ES-I3 (cell line): ENCODE results near the gene ZNF341.

Source experiments
- H3K36me3 ChIP-seq: 2 replicates; pipeline ENCODE4 v1.6.1; 2013; ENCODE audit warnings: mild to moderate bottlenecking, low read length, control low read depth, moderate library complexity; ENCODE audit not compliant: insufficient read depth
- H3K4me1 ChIP-seq: 2 replicates; pipeline ENCODE4 v1.6.1; 2013; ENCODE audit warnings: mild to moderate bottlenecking, control low read depth, low read length; ENCODE audit not compliant: insufficient read depth
- H3K9ac ChIP-seq: 2 replicates; pipeline ENCODE4 v1.6.1; 2013; ENCODE audit warnings: low read depth, mild to moderate bottlenecking, low read length, moderate library complexity
- H3K9me3 ChIP-seq: 2 replicates; pipeline ENCODE4 v1.6.1; 2013; ENCODE audit warnings: mild to moderate bottlenecking, low read length, moderate library complexity; ENCODE audit not compliant: control insufficient read depth, insufficient read depth

ZNF341 gene

DNA sequence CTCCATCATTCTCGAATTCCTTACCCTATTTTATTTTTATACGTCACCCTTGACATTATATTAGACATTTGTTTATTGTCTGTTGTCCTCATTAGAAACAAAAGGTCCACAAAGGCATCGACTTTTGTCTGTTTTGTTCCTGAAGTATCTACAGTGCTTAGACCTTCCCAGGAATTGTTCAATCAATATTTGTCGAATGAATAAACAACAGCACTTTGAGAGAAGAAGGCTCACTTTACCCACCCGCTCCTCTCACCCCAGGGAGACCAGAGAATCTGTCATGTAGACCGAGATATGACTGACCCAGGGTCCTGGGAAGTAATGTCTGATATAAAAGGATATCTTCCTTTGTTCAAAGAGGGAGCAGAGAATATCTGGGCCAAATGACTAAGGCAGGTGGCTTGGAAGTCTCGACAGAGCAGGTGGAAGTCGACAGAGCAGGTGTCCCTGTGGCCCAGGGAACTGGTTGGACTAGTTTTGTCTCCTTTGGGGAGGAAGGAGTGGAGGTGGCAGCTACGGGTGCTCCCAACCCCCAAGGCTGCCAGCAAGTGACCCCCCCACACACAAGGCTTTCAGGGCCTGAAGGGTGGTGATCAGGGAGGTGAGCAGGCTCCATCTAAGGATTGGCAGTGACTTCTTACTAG is 64.6 kb downstream of the ZNF341 start:
- no peaks in the 10 kb centered on the region; the same call in 1 of the 2 replicates for H3K4me1 ChIP-seq
- no peaks in the 10 kb centered on the region for H3K36me3 ChIP-seq
- H3K9ac ChIP-seq, result no peak overlapping the region
- H3K9me3 ChIP-seq, result no peaks in the 10 kb centered on the region

DNA sequence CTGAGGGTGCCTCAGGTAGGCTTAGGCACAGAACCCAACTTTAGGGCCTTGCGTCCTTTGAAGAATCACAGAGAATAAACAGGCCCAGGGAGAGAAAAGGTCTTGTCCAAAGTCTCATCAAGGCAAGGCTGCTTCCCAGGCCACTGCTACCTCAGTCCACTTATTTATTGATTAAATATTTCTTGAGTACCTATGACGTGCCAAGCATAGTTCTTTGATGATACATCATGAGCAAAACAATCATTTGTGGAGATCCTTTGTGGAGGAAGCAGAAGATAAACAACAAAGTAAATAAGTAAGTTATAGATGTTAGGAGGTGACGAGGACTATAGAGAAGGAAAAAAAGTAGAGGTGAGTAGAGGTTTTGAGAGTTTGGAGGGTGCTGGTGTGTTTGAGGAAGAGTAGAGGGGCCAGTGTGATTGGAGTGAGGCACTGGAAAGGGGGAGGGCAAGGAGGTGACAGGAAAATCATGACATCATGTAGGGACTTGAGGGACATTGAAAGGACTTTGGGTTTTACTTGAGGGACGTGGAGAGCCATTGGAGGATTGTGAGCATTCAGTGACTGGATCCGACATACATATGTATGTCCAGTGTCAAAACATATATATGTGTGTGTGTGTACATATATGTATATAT is 65.2 kb downstream of the ZNF341 start:
- Histone ChIP-seq H3K9ac (no peak overlapping the region), H3K36me3 (no peaks in the 10 kb centered on the region), H3K4me1 (no peaks in the 10 kb centered on the region; the same call in 1 of the 2 replicates), H3K9me3 (no peaks in the 10 kb centered on the region)

DNA sequence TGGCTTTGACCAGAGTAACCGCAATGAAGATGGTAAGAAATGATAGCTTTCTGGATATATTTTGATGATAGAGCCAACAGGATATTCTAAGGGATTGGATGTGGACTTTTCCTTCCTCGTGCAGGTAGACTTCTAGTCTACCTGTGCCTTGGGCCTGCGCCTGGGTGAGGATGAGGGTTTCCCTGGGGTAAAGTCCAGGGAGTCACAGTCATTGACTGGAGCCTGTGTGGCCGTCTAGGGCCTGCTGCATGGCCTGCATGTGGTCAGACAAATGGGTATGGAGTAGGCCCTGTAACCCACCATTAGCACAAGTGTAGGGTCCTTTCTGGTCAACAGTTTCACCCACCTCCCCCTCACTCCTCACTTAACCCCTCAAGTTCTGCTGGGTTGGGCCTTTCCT is 66.6 kb downstream of the ZNF341 start:
- H3K4me1 ChIP-seq, result no peaks in the 10 kb centered on the region; the same call in 1 of the 2 replicates
- H3K36me3 ChIP-seq, result no peaks in the 10 kb centered on the region
- H3K9me3 ChIP-seq, result no peaks in the 10 kb centered on the region
- no peak overlapping the region for H3K9ac ChIP-seq

DNA sequence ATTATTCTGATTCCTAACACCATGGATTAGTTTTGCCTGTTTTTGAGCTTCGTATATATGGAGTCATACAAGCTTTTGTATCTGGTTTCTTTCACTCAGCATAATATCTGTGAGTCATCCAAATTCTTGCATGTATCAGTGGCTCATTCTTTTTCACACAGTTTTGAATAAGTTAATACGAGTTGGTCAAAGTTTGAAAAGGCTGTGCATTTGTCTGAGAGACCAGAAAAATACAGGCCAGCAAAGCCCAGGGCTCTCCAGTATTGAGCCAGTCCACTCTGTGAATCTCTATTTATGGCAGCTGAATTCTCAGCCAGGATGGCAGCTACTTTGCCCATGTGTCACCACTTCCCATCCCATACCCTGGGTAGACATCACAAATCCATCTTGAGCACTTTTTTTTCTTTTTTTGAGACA is 72.1 kb downstream of the ZNF341 start:
- H3K9me3 ChIP-seq, result no peaks in the 10 kb centered on the region
- no peaks in the 10 kb centered on the region for H3K36me3 ChIP-seq
- H3K4me1 ChIP-seq, result no peaks in the 10 kb centered on the region
- H3K9ac ChIP-seq, result no peak overlapping the region

DNA sequence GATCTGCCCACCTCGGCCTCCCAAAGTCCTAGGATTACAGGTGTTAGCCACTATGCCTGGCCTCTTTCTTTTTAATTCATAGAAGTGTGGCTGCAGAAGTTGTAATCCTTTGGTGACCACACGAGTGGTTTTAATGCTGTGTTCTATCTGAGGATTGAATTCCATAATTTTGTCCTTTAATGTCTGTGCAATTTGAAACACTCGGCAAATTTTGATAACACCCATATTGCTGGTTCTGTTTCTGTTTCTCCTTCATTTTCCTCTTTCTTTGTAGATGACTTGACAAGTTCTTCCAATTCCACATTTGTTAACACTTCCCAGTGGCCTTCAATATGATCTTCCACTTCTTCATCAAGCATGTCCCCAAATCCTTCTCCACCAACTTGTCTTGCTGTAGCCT is 76.6 kb downstream of the ZNF341 start:
- no peak overlapping the region for H3K9ac ChIP-seq
- peaks cover 8% of the 10 kb centered on the region for H3K4me1 ChIP-seq
- no peaks in the 10 kb centered on the region for H3K9me3 ChIP-seq
- H3K36me3 ChIP-seq, result no peaks in the 10 kb centered on the region

DNA sequence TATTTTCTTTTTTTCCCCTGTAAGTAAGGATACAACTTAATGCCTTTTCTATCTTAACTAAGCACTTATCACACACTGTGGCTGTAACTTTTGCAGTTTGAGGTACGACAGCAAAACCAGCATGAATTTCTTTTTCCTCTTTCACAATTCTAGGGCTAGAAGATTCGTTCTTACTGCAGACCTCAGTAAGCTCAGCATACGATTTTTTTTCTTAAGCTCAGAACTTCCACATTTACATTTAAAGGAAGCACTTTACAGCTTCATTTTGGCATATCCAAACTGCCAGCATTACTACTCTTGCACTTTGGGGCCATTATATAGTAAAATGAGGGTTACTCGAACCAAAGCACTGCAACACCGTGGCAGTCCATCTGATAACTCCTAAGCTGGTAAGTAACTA is 78.5 kb downstream of the ZNF341 start:
- Histone ChIP-seq H3K9ac (no peak overlapping the region), H3K4me1 (peaks cover 9% of the 10 kb centered on the region), H3K9me3 (no peaks in the 10 kb centered on the region), H3K36me3 (no peaks in the 10 kb centered on the region)

DNA sequence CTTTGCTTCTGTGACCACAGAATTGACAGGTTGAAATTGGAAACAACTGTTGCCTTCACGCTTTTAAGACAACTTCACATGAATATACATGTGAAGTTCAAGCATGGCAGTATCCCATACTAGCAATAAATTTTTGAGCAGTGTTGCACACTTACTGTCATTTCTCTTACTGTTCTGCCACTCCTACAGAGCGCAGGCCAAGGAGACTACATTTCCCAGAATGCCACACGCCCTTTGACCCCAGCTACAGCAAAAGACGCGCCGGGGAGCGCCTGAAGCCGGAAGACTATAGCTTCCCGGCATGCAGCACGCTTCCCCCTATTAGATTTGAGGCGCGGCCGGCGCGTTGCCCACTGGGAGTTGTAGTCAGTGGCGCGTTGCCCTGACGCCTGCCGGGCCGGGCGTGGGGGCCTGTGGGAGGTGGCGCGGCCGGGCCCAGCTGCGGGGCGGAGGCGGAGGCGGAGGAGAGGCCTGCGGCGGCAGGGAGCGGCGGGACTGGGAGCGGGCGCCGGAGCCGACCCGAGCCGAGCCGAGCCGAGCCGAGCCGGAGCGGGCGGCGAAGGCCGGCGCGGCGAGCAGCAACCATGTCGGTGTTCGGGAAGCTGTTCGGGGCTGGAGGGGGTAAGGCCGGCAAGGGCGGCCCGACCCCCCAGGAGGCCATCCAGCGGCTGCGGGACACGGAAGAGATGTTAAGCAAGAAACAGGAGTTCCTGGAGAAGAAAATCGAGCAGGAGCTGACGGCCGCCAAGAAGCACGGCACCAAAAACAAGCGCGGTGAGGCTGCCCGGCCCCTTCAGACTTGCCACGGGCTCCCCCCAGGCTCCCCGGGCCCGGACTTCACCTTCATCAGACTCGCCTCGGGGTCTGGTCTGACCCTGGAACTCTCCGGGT is 79.3 kb downstream of the ZNF341 start, which contains the start of gene CHMP4B:
Gene CHMP4B (plus strand): TSS at position 464 of the 891 bp plus-strand sequence. CDS start 121 bp downstream, at position 585.
- no peaks in the 10 kb centered on the region for H3K36me3 ChIP-seq
- H3K9me3 ChIP-seq, result no peaks in the 10 kb centered on the region
- H3K4me1 ChIP-seq, result peaks cover 9% of the 10 kb centered on the region
- peak within 1 kb of the TSS; percentile 97 for H3K9ac ChIP-seq

DNA sequence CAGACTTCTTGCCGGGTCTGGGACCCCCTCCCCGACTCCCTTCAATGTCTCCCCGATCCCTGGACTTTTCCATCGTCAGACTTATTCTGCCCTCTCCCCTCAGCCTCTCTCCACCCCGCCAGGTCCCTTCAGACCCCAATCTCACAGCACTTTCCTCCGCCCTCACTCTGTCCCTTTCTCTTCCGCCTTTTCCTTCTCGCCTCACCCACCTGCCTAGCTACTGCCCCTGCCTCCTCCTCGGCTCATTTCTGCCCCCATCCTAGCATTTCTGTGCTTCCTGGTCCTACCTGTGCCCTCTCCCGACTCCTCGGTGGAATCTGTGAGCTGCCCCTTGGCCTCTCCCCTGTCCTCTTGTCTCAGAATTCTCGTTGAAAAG is 80.0 kb downstream of the ZNF341 start:
- peak overlapping the region; percentile 97 for H3K9ac ChIP-seq
- no peaks in the 10 kb centered on the region for H3K36me3 ChIP-seq
- no peaks in the 10 kb centered on the region for H3K9me3 ChIP-seq
- H3K4me1 ChIP-seq, result peaks cover 9% of the 10 kb centered on the region

DNA sequence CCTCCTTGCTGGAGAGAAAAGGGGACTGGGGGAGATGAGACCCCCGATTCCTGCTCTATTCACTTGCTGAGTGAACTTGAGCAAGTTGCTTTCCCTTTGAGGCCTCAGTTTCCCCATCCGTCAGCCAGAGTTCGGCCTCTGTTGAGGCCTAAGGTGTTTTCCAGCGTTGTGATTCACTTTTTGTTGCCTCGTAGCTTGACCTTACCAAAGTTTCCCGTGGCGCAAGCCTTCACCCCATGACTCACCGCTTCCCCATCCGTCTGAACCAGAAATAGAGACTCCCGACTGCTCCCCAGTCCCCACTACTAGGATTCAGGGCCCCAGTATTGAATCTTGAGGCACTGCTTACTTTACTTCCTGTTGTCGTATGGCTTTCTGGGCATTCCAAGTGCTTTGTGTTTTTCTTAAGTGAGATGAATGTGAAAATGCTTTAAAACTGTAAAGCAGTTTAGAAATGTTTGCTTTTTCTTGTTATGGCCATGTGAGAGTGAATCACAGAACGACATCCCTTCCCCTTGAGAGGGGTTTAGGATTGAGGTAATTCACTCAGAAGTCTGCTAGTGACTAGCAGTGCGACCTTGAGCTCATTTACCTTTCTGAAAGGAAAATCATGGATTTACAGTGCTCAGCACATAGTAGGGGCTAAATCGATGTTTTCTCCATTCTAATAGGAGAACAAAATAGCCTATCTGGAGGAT is 80.5 kb downstream of the ZNF341 start:
- Histone ChIP-seq H3K36me3 (no peaks in the 10 kb centered on the region), H3K9me3 (no peaks in the 10 kb centered on the region), H3K9ac (peak overlapping the region; percentile 97), H3K4me1 (peaks cover 9% of the 10 kb centered on the region)

DNA sequence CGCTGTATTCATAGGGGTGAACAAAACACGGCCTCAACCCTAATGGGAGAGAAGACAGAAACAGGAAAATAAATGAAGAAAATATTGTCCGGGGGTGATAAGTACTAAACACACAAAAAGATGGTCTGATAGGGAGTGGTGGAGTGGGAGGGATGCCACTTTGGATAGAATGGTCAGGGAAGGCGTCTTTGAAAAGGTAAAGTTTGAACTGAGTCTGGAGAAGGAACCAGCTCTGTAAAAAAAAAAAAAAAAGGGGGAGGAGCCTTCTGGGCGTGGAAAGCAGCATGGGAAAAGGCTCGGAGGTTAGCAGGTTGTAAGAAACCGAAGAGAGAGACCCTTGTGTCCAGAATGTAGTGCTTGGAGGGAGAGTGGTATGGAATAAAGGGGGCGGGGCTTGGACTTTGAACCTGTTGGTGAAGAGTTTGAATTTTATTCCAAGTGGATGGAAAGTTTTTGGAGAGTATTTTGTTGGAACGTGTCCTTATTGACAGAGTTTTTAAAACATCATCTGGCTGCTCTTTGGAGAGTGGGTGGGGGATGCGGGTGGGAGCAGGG is 81.2 kb downstream of the ZNF341 start:
- H3K9ac ChIP-seq, result peak overlapping the region; percentile 97

DNA sequence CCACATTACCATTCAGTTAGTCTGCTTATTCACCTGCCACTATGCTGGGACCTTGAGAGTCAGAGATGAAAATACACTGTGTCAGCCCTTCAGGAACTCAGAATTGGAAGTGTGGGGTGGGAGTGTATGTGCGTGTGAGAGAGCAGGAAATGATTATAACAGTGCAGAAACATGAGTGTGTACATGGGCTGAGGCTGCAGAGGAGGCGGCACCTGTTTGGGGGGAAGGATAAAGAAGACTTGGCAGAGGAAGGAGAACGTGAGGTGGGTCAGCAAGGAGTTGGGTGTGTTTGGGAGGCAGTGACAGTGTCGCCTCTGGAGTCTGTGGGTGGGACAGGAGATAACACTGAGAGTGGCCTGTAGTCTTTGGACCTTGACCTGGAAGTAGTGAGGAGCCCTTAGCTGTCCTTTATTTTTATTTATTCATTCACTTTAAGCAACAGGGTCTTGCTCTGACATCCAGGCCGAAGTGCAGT is 82.5 kb downstream of the ZNF341 start:
- Histone ChIP-seq H3K9me3 (no peaks in the 10 kb centered on the region), H3K4me1 (peaks cover 9% of the 10 kb centered on the region), H3K36me3 (no peaks in the 10 kb centered on the region), H3K9ac (no peak overlapping the region)

More for the DNA sequence above, 81.2 kb downstream of the ZNF341 start:
- Histone ChIP-seq H3K9me3 (no peaks in the 10 kb centered on the region), H3K4me1 (peaks cover 9% of the 10 kb centered on the region), H3K36me3 (no peaks in the 10 kb centered on the region)

DNA sequence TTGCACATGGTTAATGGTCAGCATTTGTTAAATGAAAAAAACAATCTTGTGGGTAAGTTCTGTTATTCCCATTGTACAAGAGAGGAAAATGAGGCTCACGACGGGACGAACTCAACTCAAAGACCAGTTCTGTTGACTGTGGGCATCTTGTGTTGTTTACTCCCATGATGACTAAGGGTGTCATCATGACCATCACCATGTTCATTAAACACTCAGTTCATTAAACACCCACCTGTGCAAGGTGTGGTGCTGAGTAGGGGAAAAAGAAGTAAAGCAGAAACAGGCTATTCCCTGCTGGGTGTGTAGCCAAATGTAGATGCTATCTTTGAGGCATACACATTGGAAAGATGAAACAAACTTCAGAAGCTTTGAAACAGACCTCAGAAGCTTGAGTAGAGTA is 83.9 kb downstream of the ZNF341 start:
- no peaks in the 10 kb centered on the region for H3K9me3 ChIP-seq

DNA sequence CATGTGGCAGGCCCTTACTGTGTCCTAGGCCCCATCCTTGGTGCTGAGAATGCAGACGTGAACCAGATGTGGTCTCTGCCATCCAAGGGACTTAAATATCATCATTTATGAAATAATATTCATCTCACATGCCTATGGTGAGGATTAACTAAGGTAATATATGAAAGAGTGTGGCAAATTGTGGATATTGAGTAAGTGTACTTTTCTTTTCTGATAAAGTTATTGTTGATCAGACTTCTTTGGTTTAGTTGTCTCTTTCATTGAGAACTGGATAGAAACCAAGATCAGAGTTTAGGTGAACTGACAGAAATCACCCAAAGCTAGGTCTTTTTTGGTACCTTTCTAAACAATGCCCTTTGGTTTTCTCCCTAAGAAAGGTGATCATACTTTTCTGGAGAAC is 84.4 kb downstream of the ZNF341 start:
- Histone ChIP-seq H3K4me1 (peaks cover 9% of the 10 kb centered on the region), H3K9me3 (no peaks in the 10 kb centered on the region), H3K9ac (no peak overlapping the region), H3K36me3 (no peaks in the 10 kb centered on the region; the same call in 1 of the 2 replicates)

More for the DNA sequence above, 83.9 kb downstream of the ZNF341 start:
- Histone ChIP-seq H3K36me3 (no peaks in the 10 kb centered on the region; the same call in 1 of the 2 replicates), H3K9ac (no peak overlapping the region), H3K4me1 (peaks cover 9% of the 10 kb centered on the region)

DNA sequence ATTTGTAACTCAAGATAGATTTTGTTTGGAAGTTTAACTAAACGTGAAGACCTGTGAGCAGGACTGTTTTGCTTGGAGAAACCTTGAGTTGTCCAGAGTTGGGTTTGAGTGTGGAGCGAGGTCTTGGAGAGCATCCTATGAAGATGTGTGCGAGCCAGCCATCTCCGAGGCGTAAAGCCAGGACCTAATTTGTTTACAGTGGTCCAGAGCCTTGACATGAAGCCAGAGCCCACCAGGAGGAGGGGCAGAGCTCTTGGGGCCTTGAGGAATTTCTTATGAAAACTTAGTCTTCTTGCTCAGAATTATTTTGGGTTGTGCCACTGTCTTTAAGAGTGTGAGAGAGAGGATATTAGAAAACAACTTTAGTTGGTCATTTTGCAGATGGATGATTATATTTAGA is 85.6 kb downstream of the ZNF341 start:
- Histone ChIP-seq H3K9me3 (no peaks in the 10 kb centered on the region), H3K9ac (no peak overlapping the region), H3K36me3 (no peaks in the 10 kb centered on the region; the same call in 1 of the 2 replicates), H3K4me1 (peaks cover 9% of the 10 kb centered on the region)
